HG03159 (cell line): Measurements from ENCODE around the gene CEMIP.

Source experiments
- ATAC-seq: cut with Tn5 transposase; IDR thresholded peaks from one replicate; pipeline ENCODE4 v1.9.1; 2021; ENCODE audit warnings: mild to moderate bottlenecking, moderate library complexity; ENCODE audit not compliant: unreplicated experiment

The CEMIP gene

GRCh38 chr15:80880086-80880485 is 100.9 kb downstream of the CEMIP start:
- no peak for ATAC-seq

GRCh38 chr15:80883641-80884040 is 104.5 kb downstream of the CEMIP start:
- ATAC-seq, result no peak

- no peak for ATAC-seq
These were observed 105.9 kb downstream of the CEMIP start for GRCh38 chr15:80885016-80885579.

GRCh38 chr15:80887148-80887547 is 108.0 kb downstream of the CEMIP start:
- no peak for ATAC-seq

GRCh38 chr15:80888846-80889245 is 109.7 kb downstream of the CEMIP start:
- ATAC-seq, result no peak

GRCh38 chr15:80890341-80891005 is 111.3 kb downstream of the CEMIP start:
- ATAC-seq, result no peak

GRCh38 chr15:80891006-80891405 is 111.8 kb downstream of the CEMIP start:
- no peak for ATAC-seq

GRCh38 chr15:80892414-80892813 is 113.2 kb downstream of the CEMIP start:
- ATAC-seq, result no peak

GRCh38 chr15:80893777-80894176 is 114.6 kb downstream of the CEMIP start:
- no peak for ATAC-seq

GRCh38 chr15:80895091-80895490 is 115.9 kb downstream of the CEMIP start:
- no peak for ATAC-seq

GRCh38 chr15:80895965-80896364 is 116.8 kb downstream of the CEMIP start:
- ATAC-seq, result no peak

GRCh38 chr15:80898040-80898439 is 118.9 kb downstream of the CEMIP start:
- no peak for ATAC-seq

- no peak for ATAC-seq
These were observed 123.2 kb downstream of the CEMIP start for GRCh38 chr15:80902298-80902801.

GRCh38 chr15:80904998-80905397 is 125.8 kb downstream of the CEMIP start:
- no peak for ATAC-seq

GRCh38 chr15:80906159-80906766 is 127.1 kb downstream of the CEMIP start:
- ATAC-seq, result no peak

- no peak for ATAC-seq
These were observed 132.7 kb downstream of the CEMIP start for GRCh38 chr15:80911821-80912220.

- ATAC-seq, result no peak
These were observed 133.5 kb downstream of the CEMIP start for GRCh38 chr15:80912673-80913072.

GRCh38 chr15:80913541-80913940 is 134.4 kb downstream of the CEMIP start:
- no peak for ATAC-seq

GRCh38 chr15:80915472-80915871 is 136.3 kb downstream of the CEMIP start:
- ATAC-seq, result no peak

- no peak for ATAC-seq
These were observed 136.9 kb downstream of the CEMIP start for GRCh38 chr15:80916056-80916455.

GRCh38 chr15:80918196-80918783 is 139.1 kb downstream of the CEMIP start:
- no peak for ATAC-seq

GRCh38 chr15:80920271-80920699 is 141.1 kb downstream of the CEMIP start:
- ATAC-seq, result no peak
